Measurements from ENCODE around the gene WDR4. TPM values are rescaled to one million over a fixed set of nuclear protein-coding genes. Genes with fewer than 3 reads are reported as not detected.

Gene WDR4
- total RNA-seq, 1 experiment from 2014 or later, result 55.3 TPM

- Histone ChIP-seq H3K36me3 (ENCODE audit: insufficient read depth, low read length, poor library complexity, severe bottlenecking) (no peaks in the 10 kb centered on the region), H3K4me3 (ENCODE audit: low read depth, low read length, poor library complexity, severe bottlenecking) (no peak overlapping the region), H3K27me3 (replicated peaks; ENCODE audit: insufficient read depth, low read depth, low read length, poor library complexity) (no peaks in the 10 kb centered on the region), H3K27ac (ENCODE audit: low read depth, low read length, poor library complexity, severe bottlenecking) (no peak overlapping the region), H3K9me3 (ENCODE audit: low read depth, low read length, poor library complexity, severe bottlenecking) (no peaks in the 10 kb centered on the region), H3K4me1 (ENCODE audit: insufficient read depth, low read length, poor library complexity, severe bottlenecking) (peaks cover 2% of the 10 kb centered on the region)
- TF ChIP-seq EZH2 (IDR thresholded peaks at IDR 0.05; ENCODE audit: borderline replicate concordance, low read depth, low read length, poor library complexity, severe bottlenecking), result no peak
- TF ChIP-seq, protein P1, sequence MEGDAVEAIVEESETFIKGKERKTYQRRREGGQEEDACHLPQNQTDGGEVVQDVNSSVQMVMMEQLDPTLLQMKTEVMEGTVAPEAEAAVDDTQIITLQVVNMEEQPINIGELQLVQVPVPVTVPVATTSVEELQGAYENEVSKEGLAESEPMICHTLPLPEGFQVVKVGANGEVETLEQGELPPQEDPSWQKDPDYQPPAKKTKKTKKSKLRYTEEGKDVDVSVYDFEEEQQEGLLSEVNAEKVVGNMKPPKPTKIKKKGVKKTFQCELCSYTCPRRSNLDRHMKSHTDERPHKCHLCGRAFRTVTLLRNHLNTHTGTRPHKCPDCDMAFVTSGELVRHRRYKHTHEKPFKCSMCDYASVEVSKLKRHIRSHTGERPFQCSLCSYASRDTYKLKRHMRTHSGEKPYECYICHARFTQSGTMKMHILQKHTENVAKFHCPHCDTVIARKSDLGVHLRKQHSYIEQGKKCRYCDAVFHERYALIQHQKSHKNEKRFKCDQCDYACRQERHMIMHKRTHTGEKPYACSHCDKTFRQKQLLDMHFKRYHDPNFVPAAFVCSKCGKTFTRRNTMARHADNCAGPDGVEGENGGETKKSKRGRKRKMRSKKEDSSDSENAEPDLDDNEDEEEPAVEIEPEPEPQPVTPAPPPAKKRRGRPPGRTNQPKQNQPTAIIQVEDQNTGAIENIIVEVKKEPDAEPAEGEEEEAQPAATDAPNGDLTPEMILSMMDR (conservative IDR thresholded peaks at IDR 0.05; ENCODE audit: low read depth, low read length), result no peak
- BruUV-seq (replicated peaks), result no TSS peak
- POLR2A ChIA-PET (ENCODE audit: low non-redundant PET), result no interaction called here
- intact Hi-C loops (cut with micrococcal nuclease; ENCODE audit: unreplicated experiment), result no loop called here
- CTCF ChIA-PET, result no interaction called here
- DNase-seq (ENCODE audit: low spot score), result no peak
Observed at GRCh38 chr21:42827588-42827987, 51.8 kb downstream of the WDR4 start.

- peaks cover 2% of the 10 kb centered on the region for H3K9me3 ChIP-seq (ENCODE audit: low read depth, low read length, poor library complexity, severe bottlenecking)
- H3K4me1 ChIP-seq (ENCODE audit: insufficient read depth, low read length, poor library complexity, severe bottlenecking), result peaks cover 12% of the 10 kb centered on the region
- no peak for TF ChIP-seq EZH2 (IDR thresholded peaks at IDR 0.05; ENCODE audit: borderline replicate concordance, low read depth, low read length, poor library complexity, severe bottlenecking)
- TF ChIP-seq, protein P1 (conservative IDR thresholded peaks at IDR 0.05; ENCODE audit: low read depth, low read length), result no peak
- no peak for DNase-seq (ENCODE audit: low spot score)
- H3K27me3 ChIP-seq (replicated peaks; ENCODE audit: insufficient read depth, low read depth, low read length, poor library complexity), result no peaks in the 10 kb centered on the region
- H3K4me3 ChIP-seq (ENCODE audit: low read depth, low read length, poor library complexity, severe bottlenecking), result no peak overlapping the region
- ChIA-PET POLR2A (ENCODE audit: low non-redundant PET) (no interaction called here), CTCF (no interaction called here)
- H3K27ac ChIP-seq (ENCODE audit: low read depth, low read length, poor library complexity, severe bottlenecking), result no peak overlapping the region
- H3K36me3 ChIP-seq (ENCODE audit: insufficient read depth, low read length, poor library complexity, severe bottlenecking), result no peaks in the 10 kb centered on the region
- intact Hi-C loops (cut with micrococcal nuclease; ENCODE audit: unreplicated experiment), result no loop called here
- no TSS peak for BruUV-seq (replicated peaks)
Observed at GRCh38 chr21:42820616-42821465, 58.5 kb downstream of the WDR4 start.

DNA sequence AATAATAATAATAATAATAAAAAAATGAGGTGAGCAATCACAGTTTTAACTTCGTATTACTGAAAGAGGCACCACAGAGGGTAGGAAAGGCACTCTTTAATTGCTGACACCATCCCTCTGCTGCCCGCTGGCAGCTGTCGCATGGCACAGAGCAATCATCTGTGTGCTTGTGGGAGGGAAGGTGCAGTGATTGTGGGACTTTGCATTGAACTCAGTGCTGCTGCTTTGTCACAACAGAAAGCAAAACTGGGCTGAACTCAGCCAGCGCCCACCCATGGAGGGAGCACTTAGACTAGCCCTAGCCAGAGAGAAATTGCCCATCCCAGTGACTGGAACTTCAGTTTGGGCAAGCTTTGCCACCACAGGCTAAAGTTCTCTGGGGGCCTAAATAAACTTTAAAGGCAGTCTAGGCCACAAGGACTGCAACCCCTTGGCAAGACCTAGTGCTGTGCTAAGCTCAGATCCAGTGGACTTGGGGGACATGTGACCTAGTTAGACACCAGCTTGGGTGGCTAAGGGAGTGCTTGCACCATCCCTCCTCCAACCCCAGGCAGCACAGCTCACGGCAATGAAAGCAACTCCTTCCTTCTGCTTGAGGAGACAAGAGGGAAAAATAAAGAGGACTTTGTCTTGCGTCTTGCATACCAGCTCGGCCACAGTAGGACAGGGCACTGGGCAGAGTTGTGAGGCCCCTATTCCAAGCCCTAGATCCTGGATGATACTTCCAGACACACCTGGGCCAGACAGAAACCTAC lies 59.3 kb downstream of the WDR4 start:
- no TSS peak for BruUV-seq (replicated peaks)
- peaks cover 10% of the 10 kb centered on the region for H3K9me3 ChIP-seq (ENCODE audit: low read depth, low read length, poor library complexity, severe bottlenecking)
- CTCF ChIA-PET, result no interaction called here
- H3K36me3 ChIP-seq (ENCODE audit: insufficient read depth, low read length, poor library complexity, severe bottlenecking), result no peaks in the 10 kb centered on the region
- peaks cover 12% of the 10 kb centered on the region for H3K4me1 ChIP-seq (ENCODE audit: insufficient read depth, low read length, poor library complexity, severe bottlenecking)
- H3K27me3 ChIP-seq (replicated peaks; ENCODE audit: insufficient read depth, low read depth, low read length, poor library complexity), result no peaks in the 10 kb centered on the region
- POLR2A ChIA-PET (ENCODE audit: low non-redundant PET), result no interaction called here
- no peak overlapping the region for H3K4me3 ChIP-seq (ENCODE audit: low read depth, low read length, poor library complexity, severe bottlenecking)
- no peak for TF ChIP-seq EZH2 (IDR thresholded peaks at IDR 0.05; ENCODE audit: borderline replicate concordance, low read depth, low read length, poor library complexity, severe bottlenecking)
- TF ChIP-seq, protein P1 (conservative IDR thresholded peaks at IDR 0.05; ENCODE audit: low read depth, low read length), result no peak
- intact Hi-C loops (cut with micrococcal nuclease; ENCODE audit: unreplicated experiment), result loop anchor here (5.0 kb wide), 1 partner anchor 228 kb away; no protein-coding TSS in a partner anchor
- DNase-seq (ENCODE audit: low spot score), result no peak
- no peak overlapping the region for H3K27ac ChIP-seq (ENCODE audit: low read depth, low read length, poor library complexity, severe bottlenecking)
